ENCODE measurements around the gene LANCL2. TPM values are rescaled to one million over a fixed set of nuclear protein-coding genes. Genes with fewer than 3 reads are reported as not detected.
"Not testable (repeated sequence)": the region's sequence is repeated elsewhere in the genome, so short reads cannot be mapped to it uniquely, and the experiment has no call there.

LANCL2 gene
- total and polyA plus RNA-seq, 2 experiments from 2014 or later: 7.3 to 10.7 TPM

DNA sequence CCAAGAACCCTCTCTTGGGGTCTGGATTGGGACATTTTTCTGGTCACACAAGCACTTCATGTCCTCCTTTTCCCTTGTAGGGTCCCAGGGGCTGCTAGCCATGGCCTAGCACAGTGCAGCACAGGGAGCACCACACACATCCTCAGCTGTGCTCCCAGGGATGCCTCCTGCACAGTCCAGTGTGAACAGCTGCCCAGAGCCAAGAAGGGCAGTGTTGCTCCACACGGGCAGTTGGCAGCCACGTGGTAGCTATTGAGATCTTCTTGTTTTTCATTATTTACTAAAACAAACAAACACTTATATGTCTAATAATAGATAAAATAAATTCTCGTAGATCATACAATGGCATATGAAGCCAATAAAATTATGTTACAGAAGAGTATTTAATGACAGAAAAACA, 13.9 kb upstream of the LANCL2 start (continued):
- TF ChIP-seq, protein P1, sequence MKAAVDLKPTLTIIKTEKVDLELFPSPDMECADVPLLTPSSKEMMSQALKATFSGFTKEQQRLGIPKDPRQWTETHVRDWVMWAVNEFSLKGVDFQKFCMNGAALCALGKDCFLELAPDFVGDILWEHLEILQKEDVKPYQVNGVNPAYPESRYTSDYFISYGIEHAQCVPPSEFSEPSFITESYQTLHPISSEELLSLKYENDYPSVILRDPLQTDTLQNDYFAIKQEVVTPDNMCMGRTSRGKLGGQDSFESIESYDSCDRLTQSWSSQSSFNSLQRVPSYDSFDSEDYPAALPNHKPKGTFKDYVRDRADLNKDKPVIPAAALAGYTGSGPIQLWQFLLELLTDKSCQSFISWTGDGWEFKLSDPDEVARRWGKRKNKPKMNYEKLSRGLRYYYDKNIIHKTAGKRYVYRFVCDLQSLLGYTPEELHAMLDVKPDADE (IDR thresholded peaks at IDR 0.05): no peak
- TF ChIP-seq EZH2 (IDR thresholded peaks at IDR 0.05; ENCODE audit: low read depth, unreplicated experiment): no peak
- TF ChIP-seq CREB1 (CRISPR knock-in tag; IDR thresholded peaks at IDR 0.05; ENCODE audit: low read depth): no peak

DNA sequence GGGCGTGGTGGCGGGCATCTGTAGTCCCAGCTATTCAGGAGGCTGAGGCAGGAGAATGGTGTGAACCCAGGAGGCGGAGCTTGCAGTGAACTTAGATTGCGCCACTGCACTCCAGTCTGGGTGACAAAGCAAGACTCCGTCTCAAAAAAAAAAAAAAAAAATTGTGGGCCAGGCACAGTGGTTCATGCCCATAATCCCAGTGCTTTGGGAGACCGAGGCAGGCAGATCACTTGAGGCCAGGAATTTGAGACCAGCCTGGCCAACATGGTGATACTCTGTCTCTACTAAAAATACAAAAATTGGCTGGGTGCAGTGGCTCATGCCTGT, 12.2 kb upstream of the LANCL2 start:
- H3K27me3 ChIP-seq (ENCODE audit: insufficient read depth); H3K9me2 ChIP-seq (ENCODE audit: insufficient read depth); ATAC-seq; H3K27ac Mint-ChIP-seq; H4K20me1 ChIP-seq (replicated peaks; ENCODE audit: insufficient read depth); H3K4me3 ChIP-seq; H3K4me3 Mint-ChIP-seq; H3K27me3 Mint-ChIP-seq (ENCODE audit: insufficient read depth, low read depth, poor library complexity); H3K36me3 Mint-ChIP-seq (ENCODE audit: low read depth); H3K36me3 ChIP-seq (ENCODE audit: insufficient read depth); H3K4me1 ChIP-seq (ENCODE audit: insufficient read depth); H3K4me2 ChIP-seq; H3K79me2 ChIP-seq (replicated peaks; ENCODE audit: insufficient read depth); H3K9me3 Mint-ChIP-seq; DNase-seq (ENCODE audit: low spot score); H3K27ac ChIP-seq (ENCODE audit: low read depth); H3F3A ChIP-seq (replicated peaks; ENCODE audit: low read depth); H2AFZ ChIP-seq: not testable (repeated sequence)
- peaks cover 14% of the 10 kb centered on the region for H3K4me1 Mint-ChIP-seq

DNA sequence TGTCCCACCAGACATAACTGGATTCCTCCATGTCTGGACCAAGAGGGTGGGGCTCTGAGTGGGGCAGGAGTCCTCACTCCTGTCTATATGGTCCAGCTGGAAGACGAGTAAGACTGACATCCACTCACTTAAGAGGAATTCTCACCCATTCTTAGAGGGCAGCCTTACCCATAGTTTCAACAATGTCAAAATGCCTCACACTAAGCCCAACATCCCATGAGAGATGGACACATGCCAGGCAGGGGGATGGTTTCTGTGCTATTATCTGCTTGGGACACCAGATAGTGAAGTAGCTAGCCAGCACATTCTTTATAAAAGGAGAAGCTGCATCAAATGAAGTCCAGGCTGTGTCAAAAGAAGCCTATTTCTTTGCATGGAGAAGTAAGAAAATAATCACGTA, 4.7 kb upstream of the LANCL2 start:
- H3K27ac ChIP-seq (ENCODE audit: low read depth): no peak overlapping the region
- Mint-ChIP-seq H3K4me1 (peaks cover 10% of the 10 kb centered on the region), H3K9me3 (peaks cover 2% of the 10 kb centered on the region; the same call in 1 of the 3 replicates), H3K27me3 (ENCODE audit: insufficient read depth, low read depth, poor library complexity) (peaks cover 7% of the 10 kb centered on the region), H3K36me3 (ENCODE audit: low read depth) (no peaks in the 10 kb centered on the region), H3K27ac (no peak overlapping the region), H3K4me3 (no peak overlapping the region)
- H3K79me2 ChIP-seq (replicated peaks; ENCODE audit: insufficient read depth): no peaks in the 10 kb centered on the region
- no peak for ATAC-seq
- peaks cover 6% of the 10 kb centered on the region; the same call in 1 of the 2 replicates for H3K4me1 ChIP-seq (ENCODE audit: insufficient read depth)
- H3K9me2 ChIP-seq (ENCODE audit: insufficient read depth): no peaks in the 10 kb centered on the region
- H4K20me1 ChIP-seq (replicated peaks; ENCODE audit: insufficient read depth): no peaks in the 10 kb centered on the region
- H3K4me2 ChIP-seq: no peak overlapping the region
- no peak for DNase-seq (ENCODE audit: low spot score)
- H3K4me3 ChIP-seq: no peak overlapping the region
- no peaks in the 10 kb centered on the region for H3K36me3 ChIP-seq (ENCODE audit: insufficient read depth)
- H2AFZ ChIP-seq: no peak overlapping the region
- H3F3A ChIP-seq (replicated peaks; ENCODE audit: low read depth): no peaks in the 10 kb centered on the region
- no peaks in the 10 kb centered on the region for H3K27me3 ChIP-seq (ENCODE audit: insufficient read depth)
- no peak for TF ChIP-seq STAT1 (IDR thresholded peaks at IDR 0.05; ENCODE audit: unreplicated experiment)
- TF ChIP-seq NANOG (IDR thresholded peaks at IDR 0.05; ENCODE audit: borderline replicate concordance): no peak
- TF ChIP-seq, protein P2, sequence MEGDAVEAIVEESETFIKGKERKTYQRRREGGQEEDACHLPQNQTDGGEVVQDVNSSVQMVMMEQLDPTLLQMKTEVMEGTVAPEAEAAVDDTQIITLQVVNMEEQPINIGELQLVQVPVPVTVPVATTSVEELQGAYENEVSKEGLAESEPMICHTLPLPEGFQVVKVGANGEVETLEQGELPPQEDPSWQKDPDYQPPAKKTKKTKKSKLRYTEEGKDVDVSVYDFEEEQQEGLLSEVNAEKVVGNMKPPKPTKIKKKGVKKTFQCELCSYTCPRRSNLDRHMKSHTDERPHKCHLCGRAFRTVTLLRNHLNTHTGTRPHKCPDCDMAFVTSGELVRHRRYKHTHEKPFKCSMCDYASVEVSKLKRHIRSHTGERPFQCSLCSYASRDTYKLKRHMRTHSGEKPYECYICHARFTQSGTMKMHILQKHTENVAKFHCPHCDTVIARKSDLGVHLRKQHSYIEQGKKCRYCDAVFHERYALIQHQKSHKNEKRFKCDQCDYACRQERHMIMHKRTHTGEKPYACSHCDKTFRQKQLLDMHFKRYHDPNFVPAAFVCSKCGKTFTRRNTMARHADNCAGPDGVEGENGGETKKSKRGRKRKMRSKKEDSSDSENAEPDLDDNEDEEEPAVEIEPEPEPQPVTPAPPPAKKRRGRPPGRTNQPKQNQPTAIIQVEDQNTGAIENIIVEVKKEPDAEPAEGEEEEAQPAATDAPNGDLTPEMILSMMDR (conservative IDR thresholded peaks at IDR 0.05; ENCODE audit: low read depth in 2 of 2): no peak
- no peak for TF ChIP-seq POLR2AphosphoS5 (IDR thresholded peaks at IDR 0.05; ENCODE audit: low read depth)
- no peak for TF ChIP-seq JUNB (IDR thresholded peaks at IDR 0.05; ENCODE audit: unreplicated experiment)
- TF ChIP-seq ZNF114 (CRISPR knock-in tag; IDR thresholded peaks at IDR 0.05): no peak
- TF ChIP-seq, protein P3, sequence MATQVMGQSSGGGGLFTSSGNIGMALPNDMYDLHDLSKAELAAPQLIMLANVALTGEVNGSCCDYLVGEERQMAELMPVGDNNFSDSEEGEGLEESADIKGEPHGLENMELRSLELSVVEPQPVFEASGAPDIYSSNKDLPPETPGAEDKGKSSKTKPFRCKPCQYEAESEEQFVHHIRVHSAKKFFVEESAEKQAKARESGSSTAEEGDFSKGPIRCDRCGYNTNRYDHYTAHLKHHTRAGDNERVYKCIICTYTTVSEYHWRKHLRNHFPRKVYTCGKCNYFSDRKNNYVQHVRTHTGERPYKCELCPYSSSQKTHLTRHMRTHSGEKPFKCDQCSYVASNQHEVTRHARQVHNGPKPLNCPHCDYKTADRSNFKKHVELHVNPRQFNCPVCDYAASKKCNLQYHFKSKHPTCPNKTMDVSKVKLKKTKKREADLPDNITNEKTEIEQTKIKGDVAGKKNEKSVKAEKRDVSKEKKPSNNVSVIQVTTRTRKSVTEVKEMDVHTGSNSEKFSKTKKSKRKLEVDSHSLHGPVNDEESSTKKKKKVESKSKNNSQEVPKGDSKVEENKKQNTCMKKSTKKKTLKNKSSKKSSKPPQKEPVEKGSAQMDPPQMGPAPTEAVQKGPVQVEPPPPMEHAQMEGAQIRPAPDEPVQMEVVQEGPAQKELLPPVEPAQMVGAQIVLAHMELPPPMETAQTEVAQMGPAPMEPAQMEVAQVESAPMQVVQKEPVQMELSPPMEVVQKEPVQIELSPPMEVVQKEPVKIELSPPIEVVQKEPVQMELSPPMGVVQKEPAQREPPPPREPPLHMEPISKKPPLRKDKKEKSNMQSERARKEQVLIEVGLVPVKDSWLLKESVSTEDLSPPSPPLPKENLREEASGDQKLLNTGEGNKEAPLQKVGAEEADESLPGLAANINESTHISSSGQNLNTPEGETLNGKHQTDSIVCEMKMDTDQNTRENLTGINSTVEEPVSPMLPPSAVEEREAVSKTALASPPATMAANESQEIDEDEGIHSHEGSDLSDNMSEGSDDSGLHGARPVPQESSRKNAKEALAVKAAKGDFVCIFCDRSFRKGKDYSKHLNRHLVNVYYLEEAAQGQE (IDR thresholded peaks at IDR 0.05; ENCODE audit: unreplicated experiment): no peak
- no peak for TF ChIP-seq EZH2 (IDR thresholded peaks at IDR 0.05; ENCODE audit: low read depth, unreplicated experiment)
- TF ChIP-seq ZNF331 (CRISPR knock-in tag; IDR thresholded peaks at IDR 0.05; ENCODE audit: low read depth): no peak
- TF ChIP-seq EZH2phosphoT487 (IDR thresholded peaks at IDR 0.05; ENCODE audit: unreplicated experiment): no peak
- TF ChIP-seq CREB1 (CRISPR knock-in tag; IDR thresholded peaks at IDR 0.05; ENCODE audit: low read depth): no peak

All from GM23338 (cell line).